Testis (tissue), 2 donors: Measurements from ENCODE around the gene ESAM.

ENCODE experiments used
- CTCF ChIP-seq, 3 experiments: fragments of 450-650 bp in 2 of 3; fragments of 200-600 bp in 1 of 3; sonication (generic) in 1 of 3; IDR thresholded peaks; one replicate each; pipeline ENCODE4 v1.5.1; 2016 to 2019; ENCODE audit warnings: antibody characterized with exemption in 3 of 3, mild to moderate bottlenecking in 2 of 3, moderate library complexity in 1 of 3
- POLR2A ChIP-seq: fragments of 450-650 bp; IDR thresholded peaks from one replicate; pipeline ENCODE4 v1.6.1; 2017; ENCODE audit warnings: antibody characterized with exemption, mild to moderate bottlenecking, moderate library complexity

GRCh38 chr11:124737638-124738305 is 24.3 kb downstream of the ESAM start:
- TF ChIP-seq CTCF (IDR thresholded peaks at IDR 0.05) (no peak), POLR2A (no peak)
